ENCODE data around the gene VSIG10.

DNA sequence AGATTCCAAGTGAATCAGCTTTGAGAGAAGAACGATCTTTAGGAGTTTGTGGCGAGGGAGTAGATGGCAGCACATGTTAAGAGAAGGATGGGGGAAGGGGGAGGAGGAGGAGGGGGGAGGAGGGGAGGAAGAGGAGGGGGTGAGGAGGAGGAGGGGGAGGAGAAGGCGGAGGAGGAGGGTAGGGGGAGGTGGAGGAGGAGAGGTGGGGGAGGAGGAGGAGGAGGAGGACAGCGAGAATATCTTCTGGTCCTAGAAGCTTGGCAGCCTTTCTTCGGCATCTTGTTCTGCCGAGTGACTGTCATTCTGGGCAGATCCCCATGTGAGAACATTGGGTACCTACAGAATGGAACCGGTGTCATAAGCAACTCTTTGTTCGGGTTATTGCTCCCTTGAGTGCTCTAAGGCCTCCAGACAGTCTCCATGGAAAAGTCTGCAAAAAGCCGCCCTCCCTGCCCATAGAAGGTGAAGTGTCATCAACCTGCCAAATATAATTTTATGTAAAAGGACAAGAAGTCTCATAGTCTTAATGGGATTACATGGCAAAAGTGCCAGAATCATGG lies 80.4 kb downstream of the VSIG10 start:
- no peak for TF ChIP-seq POLR2A (IDR thresholded peaks at IDR 0.05)
- TF ChIP-seq, protein P1, sequence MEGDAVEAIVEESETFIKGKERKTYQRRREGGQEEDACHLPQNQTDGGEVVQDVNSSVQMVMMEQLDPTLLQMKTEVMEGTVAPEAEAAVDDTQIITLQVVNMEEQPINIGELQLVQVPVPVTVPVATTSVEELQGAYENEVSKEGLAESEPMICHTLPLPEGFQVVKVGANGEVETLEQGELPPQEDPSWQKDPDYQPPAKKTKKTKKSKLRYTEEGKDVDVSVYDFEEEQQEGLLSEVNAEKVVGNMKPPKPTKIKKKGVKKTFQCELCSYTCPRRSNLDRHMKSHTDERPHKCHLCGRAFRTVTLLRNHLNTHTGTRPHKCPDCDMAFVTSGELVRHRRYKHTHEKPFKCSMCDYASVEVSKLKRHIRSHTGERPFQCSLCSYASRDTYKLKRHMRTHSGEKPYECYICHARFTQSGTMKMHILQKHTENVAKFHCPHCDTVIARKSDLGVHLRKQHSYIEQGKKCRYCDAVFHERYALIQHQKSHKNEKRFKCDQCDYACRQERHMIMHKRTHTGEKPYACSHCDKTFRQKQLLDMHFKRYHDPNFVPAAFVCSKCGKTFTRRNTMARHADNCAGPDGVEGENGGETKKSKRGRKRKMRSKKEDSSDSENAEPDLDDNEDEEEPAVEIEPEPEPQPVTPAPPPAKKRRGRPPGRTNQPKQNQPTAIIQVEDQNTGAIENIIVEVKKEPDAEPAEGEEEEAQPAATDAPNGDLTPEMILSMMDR (IDR thresholded peaks at IDR 0.05 in 8 of 11, conservative IDR thresholded peaks at IDR 0.05 in 3 of 11), result no peak

Measured in spleen (tissue), 7 donors.